Stomach (tissue), 4 donors: ENCODE results near the gene ATRNL1.

Experiments
- CTCF ChIP-seq, 7 experiments: fragments of 450-650 bp in 4 of 7; fragments of 200-600 bp in 3 of 7; sonication (generic) in 3 of 7; IDR thresholded peaks; one replicate each; pipeline ENCODE4 v1.5.1; 2016 to 2019; ENCODE audit warnings: antibody characterized with exemption in 7 of 7, control low read depth in 2 of 7, mild to moderate bottlenecking in 1 of 7
- EP300 ChIP-seq: sonication (generic); formaldehyde crosslinking; IDR thresholded peaks from one replicate; pipeline ENCODE4 v1.6.1; 2017; ENCODE audit warnings: antibody characterized with exemption
- POLR2A ChIP-seq, 4 donors: fragments of 450-650 bp; IDR thresholded peaks; one replicate each; pipeline ENCODE4 v1.6.1; 2016; ENCODE audit warnings: antibody characterized with exemption in 4 of 4, control low read depth in 2 of 4, mild to moderate bottlenecking in 1 of 4, moderate library complexity in 1 of 4
- POLR2AphosphoS5 ChIP-seq, 3 donors: sonication (generic); formaldehyde crosslinking; IDR thresholded peaks; one replicate each; pipeline ENCODE4 v1.6.1; 2016; ENCODE audit warnings: antibody characterized with exemption in 3 of 3

GRCh38 chr10:115980470-115980869 is 887.3 kb downstream of the ATRNL1 start:
- TF ChIP-seq POLR2AphosphoS5 (IDR thresholded peaks at IDR 0.05) (no peak), CTCF (IDR thresholded peaks at IDR 0.05) (no peak), POLR2A (IDR thresholded peaks at IDR 0.05) (no peak), EP300 (no peak)
